ENCODE measurements around the gene HS1BP3. TPM values are rescaled to one million over a fixed set of nuclear protein-coding genes. Genes with fewer than 3 reads are reported as not detected.
A peak's percentile ranks its signal among the peaks of the same experiment; 100 is the strongest.

The HS1BP3 gene
- total and polyA plus RNA-seq, 2 of the 13 experiments (the other 11 are each of a cell fraction or from before 2014, with no cell fraction given) = 15.2 to 22.0 TPM

DNA sequence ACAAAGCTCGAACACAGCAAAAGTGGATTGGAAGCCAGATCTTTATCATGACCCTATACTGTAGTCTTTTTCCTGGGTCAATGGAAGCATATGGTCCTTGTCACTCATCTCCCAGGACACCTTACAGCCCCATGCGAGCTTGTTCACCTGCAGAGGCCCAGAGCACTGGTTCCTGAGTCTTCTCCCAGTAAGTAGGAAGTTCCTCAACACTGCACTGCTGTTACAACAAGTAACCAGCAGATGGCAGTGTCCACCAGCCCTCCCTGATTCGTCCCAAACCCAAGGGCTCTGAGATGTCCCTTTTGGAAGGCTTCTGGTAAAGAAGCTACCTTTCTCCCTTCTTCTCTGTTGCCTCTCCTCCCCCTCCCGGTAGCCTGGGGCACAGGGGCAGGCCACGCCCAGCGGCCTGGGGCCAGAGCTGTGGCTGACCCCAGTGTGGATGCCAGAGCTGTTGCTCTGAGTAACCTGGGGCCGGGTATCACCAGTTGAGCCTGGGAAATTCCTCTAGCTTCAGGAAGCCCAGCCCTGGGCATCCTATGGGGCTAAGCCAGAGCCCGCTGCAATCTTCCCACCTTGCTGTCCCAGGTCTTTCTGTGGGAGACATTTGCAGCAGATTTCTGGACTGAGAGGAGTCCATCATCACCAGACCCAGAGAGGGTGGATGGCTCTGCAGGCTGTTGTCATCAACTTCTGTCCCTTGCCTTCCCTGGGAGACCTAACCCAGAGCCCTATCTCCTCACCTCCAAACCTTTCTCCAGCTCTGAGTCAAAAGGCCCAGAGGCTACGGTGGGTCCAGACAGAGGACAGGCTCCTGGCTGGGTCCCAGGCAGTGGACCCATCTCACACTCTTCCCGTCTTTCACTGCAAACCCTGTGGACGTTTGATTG, 10.8 kb upstream of the HS1BP3 start (continued):
- TF ChIP-seq ZBTB20 (CRISPR knock-in tag; IDR thresholded peaks at IDR 0.05; ENCODE audit: borderline replicate concordance, low read depth) (0 out of 2 replicates have a peak, but pooled peaks have one; percentile 45), MXI1 (IDR thresholded peaks at IDR 0.05; ENCODE audit: borderline replicate concordance, low read depth, low read length) (0 out of 3 replicates have a peak, but pooled peaks have one; percentile 29), ZSCAN31 (CRISPR knock-in tag; IDR thresholded peaks at IDR 0.05; ENCODE audit: low read depth) (0 out of 2 replicates have a peak, but pooled peaks have one; percentile 59), SOX6 (IDR thresholded peaks at IDR 0.05) (no peak), SOX6 (CRISPR knock-in tag; IDR thresholded peaks at IDR 0.05) (peak; percentile 54), SPEN (CRISPR knock-in tag; IDR thresholded peaks at IDR 0.05; ENCODE audit: low read depth) (no peak; the same call in 1 of the 2 replicates), PHF8 (CRISPR knock-in tag; IDR thresholded peaks at IDR 0.05) (0 out of 2 replicates have a peak, but pooled peaks have one; percentile 19), CHD4 (IDR thresholded peaks at IDR 0.05; ENCODE audit: borderline replicate concordance, low read length) (peak; percentile 89; the same call in 1 of the 2 replicates), ZNF333 (CRISPR knock-in tag; IDR thresholded peaks at IDR 0.05; ENCODE audit: borderline replicate concordance) (0 out of 2 replicates have a peak, but pooled peaks have one; percentile 56), REPIN1 (CRISPR knock-in tag; IDR thresholded peaks at IDR 0.05; ENCODE audit: borderline replicate concordance, low read depth) (peak; percentile 67; the same call in 1 of the 2 replicates), ZNF225 (CRISPR knock-in tag; IDR thresholded peaks at IDR 0.05) (0 out of 2 replicates have a peak, but pooled peaks have one; percentile 25), NR3C1 (CRISPR knock-in tag; IDR thresholded peaks at IDR 0.05) (0 out of 2 replicates have a peak, but pooled peaks have one; percentile 22), RORA (CRISPR knock-in tag; IDR thresholded peaks at IDR 0.05) (no peak), ZNF446 (CRISPR knock-in tag; IDR thresholded peaks at IDR 0.05) (no peak), LCORL (IDR thresholded peaks at IDR 0.05) (no peak), LCORL (CRISPR knock-in tag; IDR thresholded peaks at IDR 0.05) (peak; percentile 87), ARNT (IDR thresholded peaks at IDR 0.05) (no peak), ZMYM3 (CRISPR knock-in tag; IDR thresholded peaks at IDR 0.05) (peak; percentile 93), XRCC5 (optimal IDR thresholded peaks at IDR 0.05; ENCODE audit: low read length) (peak; percentile 81), EZH2 (conservative IDR thresholded peaks at IDR 0.05; ENCODE audit: low read depth, low read length) (0 out of 2 replicates have a peak, but pooled peaks have one; percentile 27)
- TF ChIP-seq, protein P1, sequence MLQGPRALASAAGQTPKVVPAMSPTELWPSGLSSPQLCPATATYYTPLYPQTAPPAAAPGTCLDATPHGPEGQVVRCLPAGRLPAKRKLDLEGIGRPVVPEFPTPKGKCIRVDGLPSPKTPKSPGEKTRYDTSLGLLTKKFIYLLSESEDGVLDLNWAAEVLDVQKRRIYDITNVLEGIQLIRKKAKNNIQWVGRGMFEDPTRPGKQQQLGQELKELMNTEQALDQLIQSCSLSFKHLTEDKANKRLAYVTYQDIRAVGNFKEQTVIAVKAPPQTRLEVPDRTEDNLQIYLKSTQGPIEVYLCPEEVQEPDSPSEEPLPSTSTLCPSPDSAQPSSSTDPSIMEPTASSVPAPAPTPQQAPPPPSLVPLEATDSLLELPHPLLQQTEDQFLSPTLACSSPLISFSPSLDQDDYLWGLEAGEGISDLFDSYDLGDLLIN (CRISPR knock-in tag; IDR thresholded peaks at IDR 0.05; ENCODE audit: borderline replicate concordance) = no peak
- TF ChIP-seq, protein P2, sequence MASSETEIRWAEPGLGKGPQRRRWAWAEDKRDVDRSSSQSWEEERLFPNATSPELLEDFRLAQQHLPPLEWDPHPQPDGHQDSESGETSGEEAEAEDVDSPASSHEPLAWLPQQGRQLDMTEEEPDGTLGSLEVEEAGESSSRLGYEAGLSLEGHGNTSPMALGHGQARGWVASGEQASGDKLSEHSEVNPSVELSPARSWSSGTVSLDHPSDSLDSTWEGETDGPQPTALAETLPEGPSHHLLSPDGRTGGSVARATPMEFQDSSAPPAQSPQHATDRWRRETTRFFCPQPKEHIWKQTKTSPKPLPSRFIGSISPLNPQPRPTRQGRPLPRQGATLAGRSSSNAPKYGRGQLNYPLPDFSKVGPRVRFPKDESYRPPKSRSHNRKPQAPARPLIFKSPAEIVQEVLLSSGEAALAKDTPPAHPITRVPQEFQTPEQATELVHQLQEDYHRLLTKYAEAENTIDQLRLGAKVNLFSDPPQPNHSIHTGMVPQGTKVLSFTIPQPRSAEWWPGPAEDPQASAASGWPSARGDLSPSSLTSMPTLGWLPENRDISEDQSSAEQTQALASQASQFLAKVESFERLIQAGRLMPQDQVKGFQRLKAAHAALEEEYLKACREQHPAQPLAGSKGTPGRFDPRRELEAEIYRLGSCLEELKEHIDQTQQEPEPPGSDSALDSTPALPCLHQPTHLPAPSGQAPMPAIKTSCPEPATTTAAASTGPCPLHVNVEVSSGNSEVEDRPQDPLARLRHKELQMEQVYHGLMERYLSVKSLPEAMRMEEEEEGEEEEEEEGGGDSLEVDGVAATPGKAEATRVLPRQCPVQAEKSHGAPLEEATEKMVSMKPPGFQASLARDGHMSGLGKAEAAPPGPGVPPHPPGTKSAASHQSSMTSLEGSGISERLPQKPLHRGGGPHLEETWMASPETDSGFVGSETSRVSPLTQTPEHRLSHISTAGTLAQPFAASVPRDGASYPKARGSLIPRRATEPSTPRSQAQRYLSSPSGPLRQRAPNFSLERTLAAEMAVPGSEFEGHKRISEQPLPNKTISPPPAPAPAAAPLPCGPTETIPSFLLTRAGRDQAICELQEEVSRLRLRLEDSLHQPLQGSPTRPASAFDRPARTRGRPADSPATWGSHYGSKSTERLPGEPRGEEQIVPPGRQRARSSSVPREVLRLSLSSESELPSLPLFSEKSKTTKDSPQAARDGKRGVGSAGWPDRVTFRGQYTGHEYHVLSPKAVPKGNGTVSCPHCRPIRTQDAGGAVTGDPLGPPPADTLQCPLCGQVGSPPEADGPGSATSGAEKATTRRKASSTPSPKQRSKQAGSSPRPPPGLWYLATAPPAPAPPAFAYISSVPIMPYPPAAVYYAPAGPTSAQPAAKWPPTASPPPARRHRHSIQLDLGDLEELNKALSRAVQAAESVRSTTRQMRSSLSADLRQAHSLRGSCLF (CRISPR knock-in tag; IDR thresholded peaks at IDR 0.05; ENCODE audit: borderline replicate concordance) = no peak
- TF ChIP-seq, protein P3, sequence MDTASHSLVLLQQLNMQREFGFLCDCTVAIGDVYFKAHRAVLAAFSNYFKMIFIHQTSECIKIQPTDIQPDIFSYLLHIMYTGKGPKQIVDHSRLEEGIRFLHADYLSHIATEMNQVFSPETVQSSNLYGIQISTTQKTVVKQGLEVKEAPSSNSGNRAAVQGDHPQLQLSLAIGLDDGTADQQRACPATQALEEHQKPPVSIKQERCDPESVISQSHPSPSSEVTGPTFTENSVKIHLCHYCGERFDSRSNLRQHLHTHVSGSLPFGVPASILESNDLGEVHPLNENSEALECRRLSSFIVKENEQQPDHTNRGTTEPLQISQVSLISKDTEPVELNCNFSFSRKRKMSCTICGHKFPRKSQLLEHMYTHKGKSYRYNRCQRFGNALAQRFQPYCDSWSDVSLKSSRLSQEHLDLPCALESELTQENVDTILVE (CRISPR knock-in tag; IDR thresholded peaks at IDR 0.05) = 0 out of 2 replicates have a peak, but pooled peaks have one; percentile 28

All from HepG2 (cell line).